Stimulated activated naive B cell treated with anti-CD40 and anti-IgM and Interleukin-4, amounts not matched to agents 10 μg/mL and 1 μg/mL and 100 μg/mL, for 72 hours (primary cell): Measurements from ENCODE around the gene DDX46.
A peak's percentile ranks its signal among the peaks of the same experiment; 100 is the strongest.
"Not testable (repeated sequence)": the region's sequence is repeated elsewhere in the genome, so short reads cannot be mapped to it uniquely, and the experiment has no call there.

Experiments
- ATAC-seq, 2 donors: fragments of 150-1000 bp; cut with Tn5 transposase; replicated peaks; 2 replicates each; pipeline ENCODE4 v1.10.0; 2021; ENCODE audit warnings: moderate library complexity in 1 of 2
- DNase-seq: peaks from one replicate; pipeline ENCODE4 v3.0.0; 2021
- H3K27ac Mint-ChIP-seq: one replicate; pipeline ENCODE4 v1.8.0; 2022; ENCODE audit warnings: mild to moderate bottlenecking, mixed read lengths
- H3K27me3 Mint-ChIP-seq, 2 donors: one replicate each; pipeline ENCODE4 v1.8.0; 2022; ENCODE audit warnings: mixed read lengths in 2 of 2
- H3K36me3 Mint-ChIP-seq, 2 donors: one replicate each; pipeline ENCODE4 v1.8.0; 2022; ENCODE audit warnings: mixed read lengths in 2 of 2, mild to moderate bottlenecking in 1 of 2
- H3K4me1 Mint-ChIP-seq, 2 donors: one replicate each; pipeline ENCODE4 v1.8.0; 2022; ENCODE audit warnings: mixed read lengths in 2 of 2, mild to moderate bottlenecking in 1 of 2
- H3K4me3 Mint-ChIP-seq, 2 donors: one replicate each; pipeline ENCODE4 v1.8.0; 2022; ENCODE audit warnings: mild to moderate bottlenecking in 2 of 2, mixed read lengths in 2 of 2, moderate library complexity in 1 of 2
- H3K9me3 Mint-ChIP-seq, 2 donors: one replicate each; pipeline ENCODE4 v1.8.0; 2022; ENCODE audit warnings: mixed read lengths in 2 of 2, mild to moderate bottlenecking in 1 of 2

The DDX46 gene

DNA sequence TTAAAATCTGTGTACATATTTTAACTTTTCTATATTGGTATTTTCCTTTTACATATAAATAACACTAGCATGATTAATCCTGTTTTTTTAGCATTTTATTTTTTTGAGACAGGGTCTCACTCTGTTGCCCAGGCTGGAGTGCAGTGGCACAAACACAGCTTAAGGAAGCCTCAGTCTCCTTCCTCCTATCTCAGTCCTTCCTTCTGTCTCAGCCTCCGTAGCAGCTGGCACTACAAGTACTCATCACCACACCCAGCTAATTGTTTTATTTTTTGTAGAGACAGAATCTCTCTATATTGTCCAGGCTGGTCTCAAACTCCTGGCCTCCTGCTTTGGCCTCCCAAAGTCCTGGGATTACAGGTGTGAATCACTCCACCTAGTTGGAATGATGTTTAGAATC, 85.7 kb downstream of the DDX46 start:
- Mint-ChIP-seq H3K36me3 (peaks cover 20 to 25% of the 10 kb centered on the region in 2 donors), H3K9me3 (no peaks in the 10 kb centered on the region), H3K4me1 (peaks cover 12 to 35% of the 10 kb centered on the region in 2 donors), H3K27me3 (no peaks in the 10 kb centered on the region), H3K4me3 (no peak overlapping the region), H3K27ac (no peak overlapping the region)
- ATAC-seq, result no peak
- no peak for DNase-seq

DNA sequence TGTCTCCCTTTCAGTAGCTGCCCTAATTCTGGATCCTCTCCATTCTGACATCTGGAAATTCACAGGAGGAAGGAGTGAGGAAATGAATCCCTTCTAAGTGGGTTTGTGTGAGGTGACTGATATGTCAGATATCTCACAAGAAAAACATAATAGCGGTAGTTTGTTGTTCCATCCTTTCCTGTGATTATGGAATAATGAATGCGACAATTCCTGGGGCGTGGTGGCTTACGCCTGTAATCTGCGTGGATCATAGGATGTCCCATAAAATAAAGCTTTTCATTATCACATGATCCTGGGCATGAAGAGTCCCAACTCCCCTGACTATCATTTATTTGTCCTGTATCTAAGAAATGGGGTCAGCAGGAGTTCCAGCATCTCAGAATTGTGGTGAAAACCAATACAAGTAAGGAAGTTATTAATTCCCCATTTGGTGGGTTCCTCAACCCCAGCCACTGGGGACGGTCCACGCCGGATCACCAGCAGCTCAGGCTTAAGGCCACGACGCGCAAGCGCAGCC, 86.8 kb downstream of the DDX46 start:
- DNase-seq (no peak), ATAC-seq (no peak)
- H3K4me3 Mint-ChIP-seq, result peak overlapping the region; percentile 91 to 95
- no peaks in the 10 kb centered on the region for H3K9me3 Mint-ChIP-seq
- H3K36me3 Mint-ChIP-seq, result peaks cover 11 to 23% of the 10 kb centered on the region in 2 donors
- peaks cover 14 to 35% of the 10 kb centered on the region in 2 donors for H3K4me1 Mint-ChIP-seq
- H3K27me3 Mint-ChIP-seq, result no peaks in the 10 kb centered on the region
- peak overlapping the region; percentile 99 for H3K27ac Mint-ChIP-seq

DNA sequence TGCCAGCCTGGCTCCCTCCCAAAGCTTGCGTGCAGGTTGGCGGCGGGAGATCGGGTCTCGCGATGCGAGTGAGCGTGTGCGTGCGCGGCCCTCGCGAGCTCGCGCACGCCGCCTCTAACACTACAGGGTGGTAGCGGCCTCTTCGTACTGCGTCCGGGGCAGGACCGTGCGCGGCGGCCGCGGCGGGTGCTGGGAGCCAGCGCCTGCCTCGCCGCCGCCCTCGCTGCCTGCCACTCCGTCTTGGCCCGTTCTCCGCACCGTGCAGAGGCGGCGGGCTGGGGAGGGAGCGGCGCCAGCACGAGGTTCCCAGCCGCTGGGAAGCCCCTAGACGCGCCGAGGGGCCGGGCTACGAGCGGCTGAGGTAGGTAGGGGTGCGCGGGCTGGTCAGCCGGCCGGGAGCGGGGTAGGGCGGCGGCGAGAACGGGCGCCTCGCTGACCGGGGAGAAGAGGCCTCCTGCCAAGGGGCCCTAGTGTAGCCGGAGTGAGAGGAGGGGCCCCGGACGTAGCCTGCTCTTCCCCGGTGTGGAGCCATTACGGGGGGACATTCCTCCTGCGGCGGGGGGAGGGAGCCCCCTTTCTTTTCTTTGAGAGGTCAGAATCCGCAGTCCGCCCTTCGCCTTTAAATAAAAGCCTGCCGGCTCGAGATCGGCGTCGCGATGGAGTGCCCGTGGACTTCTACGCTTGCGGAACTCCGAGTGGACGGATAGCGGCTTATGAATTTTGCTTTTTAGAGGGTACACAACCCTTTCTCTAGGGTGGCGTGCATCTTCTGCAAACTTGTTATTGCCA, 87.5 kb downstream of the DDX46 start, which contains the start of gene C5orf24:
C5orf24 (plus strand) TSS at position 117 of the 789 bp plus-strand sequence. CDS start 8,933 bp downstream, outside the sequence.
- H3K9me3 Mint-ChIP-seq, result no peaks in the 10 kb centered on the region

DNA sequence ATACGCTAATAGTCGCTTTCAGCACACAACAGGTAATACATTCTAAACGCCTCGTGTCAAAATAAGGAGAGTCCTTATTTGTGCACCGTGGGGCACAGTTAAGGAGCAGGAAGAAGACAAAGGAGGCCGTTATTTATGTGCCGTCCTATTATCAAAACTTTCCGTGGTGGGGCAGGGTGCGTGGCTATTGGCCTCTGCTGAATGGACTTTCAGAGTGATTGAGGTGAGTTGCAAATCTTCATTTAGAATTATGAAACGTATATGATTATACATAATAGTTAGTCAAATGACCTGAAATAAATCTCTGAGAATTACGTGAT, 88.0 kb downstream of the DDX46 start:
- peaks cover 14 to 35% of the 10 kb centered on the region in 2 donors for H3K4me1 Mint-ChIP-seq
- H3K9me3 Mint-ChIP-seq, result no peaks in the 10 kb centered on the region
- DNase-seq (no peak), ATAC-seq (peak; percentile 3 to 7)
- peak overlapping the region; percentile 91 to 95 for H3K4me3 Mint-ChIP-seq
- peak overlapping the region; percentile 99 for H3K27ac Mint-ChIP-seq
- H3K27me3 Mint-ChIP-seq, result no peaks in the 10 kb centered on the region
- peaks cover 7 to 18% of the 10 kb centered on the region in 2 donors for H3K36me3 Mint-ChIP-seq

More for the DNA sequence above, 87.5 kb downstream of the DDX46 start, which contains the start of gene C5orf24:
- H3K36me3 Mint-ChIP-seq, result peaks cover 7 to 18% of the 10 kb centered on the region in 2 donors
- H3K4me1 Mint-ChIP-seq, result peaks cover 14 to 35% of the 10 kb centered on the region in 2 donors
- DNase-seq (peak; percentile 94), ATAC-seq (peak; percentile 94 to 97)
- no peaks in the 10 kb centered on the region for H3K27me3 Mint-ChIP-seq
- peak within 1 kb of the TSS; percentile 91 to 95 for H3K4me3 Mint-ChIP-seq
- H3K27ac Mint-ChIP-seq, result peak within 1 kb of the TSS; percentile 99

DNA sequence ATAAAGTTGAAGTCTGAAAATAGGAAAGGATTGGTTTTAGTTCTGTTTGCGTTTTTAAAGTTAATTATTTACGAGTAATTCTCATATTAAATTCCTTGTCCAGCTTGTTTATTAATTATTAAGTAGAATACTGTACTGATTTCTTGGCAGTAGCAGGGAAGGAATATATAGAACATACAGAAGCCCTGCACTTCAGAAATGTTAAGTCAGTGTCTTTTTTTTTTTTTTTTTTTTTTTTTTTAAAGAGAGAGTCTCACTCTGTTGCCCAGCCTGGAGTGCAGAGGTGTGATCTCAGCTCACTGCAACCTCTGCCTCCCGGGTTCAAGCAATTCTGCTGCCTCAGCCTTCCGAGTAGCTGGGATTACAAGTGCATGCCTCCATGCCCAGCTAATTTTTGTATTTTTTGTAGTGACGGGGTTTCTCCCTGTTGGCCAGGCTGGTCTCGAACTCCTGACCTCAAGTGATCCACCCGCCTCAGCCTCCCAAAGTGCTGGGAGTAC, 90.9 kb downstream of the DDX46 start:
- H3K36me3 Mint-ChIP-seq, result peaks cover 12 to 20% of the 10 kb centered on the region in 2 donors
- not testable (repeated sequence) for H3K27ac Mint-ChIP-seq, DNase-seq, H3K27me3 Mint-ChIP-seq, ATAC-seq, H3K4me3 Mint-ChIP-seq, H3K9me3 Mint-ChIP-seq
- H3K4me1 Mint-ChIP-seq, result peaks cover 14 to 35% of the 10 kb centered on the region in 2 donors

DNA sequence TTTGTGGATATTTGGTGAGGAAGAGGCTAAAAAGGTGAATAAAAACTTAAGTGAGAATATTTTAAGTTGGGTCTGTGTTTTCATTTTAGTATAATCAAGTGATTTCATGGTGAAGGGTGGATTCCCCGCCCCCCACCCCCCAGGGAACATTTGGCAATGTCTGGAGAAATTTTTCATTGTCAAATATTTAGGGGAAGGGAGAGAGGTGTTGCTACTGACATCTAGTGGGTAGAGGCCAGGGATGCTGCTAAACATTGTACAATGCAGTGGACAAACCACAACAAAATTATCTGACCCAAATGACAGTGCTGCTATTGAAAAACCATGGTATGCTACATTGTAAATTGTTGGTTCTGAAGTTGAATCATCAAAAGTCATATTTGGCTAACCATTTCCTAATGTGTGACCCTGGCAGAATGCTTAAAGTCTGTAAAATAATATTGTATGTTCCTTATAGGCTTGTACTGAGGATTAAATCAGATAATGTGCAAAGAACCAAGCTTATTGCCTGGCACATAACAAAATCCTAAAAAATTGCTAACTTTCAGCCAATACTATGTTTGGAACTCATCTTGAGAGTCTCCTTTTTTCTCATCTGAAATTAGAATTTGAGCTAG, 92.8 kb downstream of the DDX46 start:
- Mint-ChIP-seq H3K9me3 (no peaks in the 10 kb centered on the region), H3K27me3 (no peaks in the 10 kb centered on the region), H3K4me1 (peaks cover 5 to 18% of the 10 kb centered on the region in 2 donors), H3K27ac (no peak overlapping the region), H3K36me3 (peaks cover 13 to 18% of the 10 kb centered on the region in 2 donors), H3K4me3 (no peak overlapping the region)
- DNase-seq (no peak), ATAC-seq (no peak)

DNA sequence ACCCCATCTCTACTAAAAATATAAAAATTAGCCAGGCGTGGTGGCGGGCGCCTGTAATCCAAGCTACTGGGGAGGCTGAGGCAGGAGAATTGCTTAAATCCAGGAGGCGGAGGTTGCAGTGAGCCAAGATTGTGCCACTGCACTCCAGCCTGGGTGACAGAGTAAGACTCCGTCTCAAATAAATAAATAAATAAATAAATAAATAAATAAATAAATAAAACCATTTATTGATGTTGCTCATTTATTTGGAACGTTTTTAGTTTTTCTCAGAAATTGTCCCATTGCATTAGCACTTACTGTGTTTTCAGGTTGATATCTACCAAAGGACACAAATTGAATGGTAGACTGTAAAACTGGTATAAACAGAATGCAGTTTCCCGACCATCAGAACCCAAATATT, 97.9 kb downstream of the DDX46 start:
- not testable (repeated sequence) for ATAC-seq, H3K27ac Mint-ChIP-seq, H3K4me1 Mint-ChIP-seq, H3K4me3 Mint-ChIP-seq, H3K9me3 Mint-ChIP-seq, H3K27me3 Mint-ChIP-seq, DNase-seq
- H3K36me3 Mint-ChIP-seq, result peaks cover 21 to 24% of the 10 kb centered on the region in 2 donors

DNA sequence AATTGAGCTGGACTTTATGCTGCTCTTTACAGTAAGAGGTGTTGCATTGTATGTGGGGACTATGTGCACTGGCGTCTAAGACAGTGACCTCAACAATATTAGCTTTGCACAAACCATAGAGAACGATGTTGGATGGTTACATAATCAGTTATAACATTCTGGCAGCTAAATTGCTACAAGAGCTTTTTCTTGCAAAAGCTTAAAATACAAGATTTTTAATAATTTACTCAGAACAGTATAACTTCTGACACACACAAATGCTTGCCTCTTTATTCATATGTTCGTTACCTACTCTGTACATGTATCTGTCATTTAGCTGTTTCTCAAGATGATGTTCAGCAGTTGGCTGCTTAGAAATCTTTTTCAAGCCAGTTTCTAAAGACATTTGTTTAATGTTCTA, 98.8 kb downstream of the DDX46 start:
- ATAC-seq (no peak), DNase-seq (no peak)
- Mint-ChIP-seq H3K36me3 (peaks cover 21 to 22% of the 10 kb centered on the region in 2 donors), H3K27me3 (no peaks in the 10 kb centered on the region), H3K27ac (no peak overlapping the region), H3K9me3 (no peaks in the 10 kb centered on the region), H3K4me1 (no peaks in the 10 kb centered on the region), H3K4me3 (no peak overlapping the region)

DNA sequence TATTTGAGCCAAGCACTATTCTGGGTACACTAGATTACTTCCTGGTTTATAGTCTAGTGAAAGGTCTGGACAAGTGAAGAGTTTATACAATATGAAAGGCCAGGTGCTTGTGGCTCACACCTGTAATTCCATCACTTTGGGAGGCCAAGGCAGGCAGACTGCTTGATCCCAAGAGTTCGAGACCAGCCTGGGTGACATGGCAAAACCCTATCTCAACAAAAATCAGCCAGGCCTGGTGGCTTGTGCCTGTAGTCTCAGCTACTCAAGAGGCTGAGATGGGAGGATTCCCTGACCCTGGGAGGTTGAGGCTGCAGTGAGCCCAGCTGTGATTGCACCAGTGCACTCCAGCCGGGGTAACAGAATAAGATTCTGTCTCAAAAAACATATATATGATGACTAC, 106.1 kb downstream of the DDX46 start:
- DNase-seq, result no peak
- Mint-ChIP-seq H3K27me3 (no peaks in the 10 kb centered on the region), H3K27ac (no peak overlapping the region), H3K36me3 (peaks cover 8 to 10% of the 10 kb centered on the region in 2 donors), H3K4me3 (no peak overlapping the region), H3K9me3 (no peaks in the 10 kb centered on the region), H3K4me1 (no peaks in the 10 kb centered on the region)
- ATAC-seq, result no peak

DNA sequence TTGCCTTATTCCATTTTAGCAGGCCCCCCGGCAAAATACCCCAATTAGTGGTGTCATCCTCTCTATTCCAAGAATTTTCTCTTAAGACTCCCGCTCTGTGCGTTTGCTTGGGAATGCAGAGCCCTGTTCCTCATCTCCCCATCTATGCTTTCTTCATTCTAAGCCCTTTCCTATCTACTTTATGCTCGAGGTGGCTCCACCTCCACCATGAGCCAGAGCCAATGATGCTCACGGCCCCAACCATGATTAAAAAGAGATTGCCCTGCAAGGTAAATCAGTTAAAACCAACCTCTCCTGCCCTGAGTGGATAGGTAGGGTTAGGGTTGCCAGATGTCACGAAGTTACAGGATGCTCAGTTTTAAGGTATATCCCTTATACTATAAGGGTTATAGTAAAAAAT, 114.9 kb downstream of the DDX46 start:
- ATAC-seq, result peak in 1 of 2 donors; percentile 14
- Mint-ChIP-seq H3K27ac (peak overlapping the region; percentile 43), H3K9me3 (no peaks in the 10 kb centered on the region), H3K27me3 (no peaks in the 10 kb centered on the region), H3K4me3 (peak overlapping the region; percentile 99 to 100), H3K36me3 (peaks cover 6 to 17% of the 10 kb centered on the region in 2 donors), H3K4me1 (peaks cover 25 to 43% of the 10 kb centered on the region in 2 donors)
- no peak for DNase-seq

DNA sequence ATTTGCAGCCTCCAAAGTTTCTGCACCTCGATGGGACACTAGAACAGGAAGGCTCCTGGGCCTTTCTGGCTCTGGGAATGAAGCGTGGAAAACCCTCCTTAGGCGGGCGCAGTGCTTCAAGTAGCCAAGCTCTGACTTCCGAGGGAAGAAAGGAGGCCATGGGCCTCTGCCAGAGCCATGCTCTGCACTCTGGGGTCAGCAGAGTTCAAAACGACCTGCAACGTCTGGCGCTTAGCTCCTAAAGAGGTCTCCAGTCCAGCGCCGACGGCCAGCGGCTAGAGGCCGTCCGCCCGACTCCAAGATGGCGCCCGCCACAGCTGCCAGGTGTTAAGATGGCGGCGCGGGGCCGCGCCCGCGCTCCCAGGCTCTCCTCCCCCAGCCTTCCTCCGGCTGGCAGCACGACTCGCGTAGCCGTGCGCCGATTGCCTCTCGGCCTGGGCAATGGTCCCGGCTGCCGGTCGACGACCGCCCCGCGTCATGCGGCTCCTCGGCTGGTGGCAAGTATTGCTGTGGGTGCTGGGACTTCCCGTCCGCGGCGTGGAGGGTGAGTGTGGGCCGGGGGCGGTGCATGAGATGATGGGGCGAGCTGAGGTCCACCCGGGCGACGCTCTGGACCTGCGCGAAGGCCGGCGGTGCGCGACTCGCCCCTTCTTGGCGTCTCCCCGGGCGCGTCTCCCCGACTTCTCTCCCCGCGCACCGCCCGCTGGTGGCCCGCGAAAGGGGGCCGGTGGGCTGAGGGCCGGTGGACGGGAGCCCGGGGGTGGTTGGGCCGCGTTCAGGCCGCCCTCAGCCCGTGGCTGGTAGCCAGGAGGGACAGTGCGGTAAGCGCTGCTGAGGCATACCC, 115.6 kb downstream of the DDX46 start, which contains the start of gene TXNDC15:
TXNDC15 (plus strand) TSS at position 385 of the 844 bp plus-strand sequence; CDS start at position 442, 57 bp downstream.
- Mint-ChIP-seq H3K4me3 (peak within 1 kb of the TSS; percentile 99 to 100), H3K27me3 (no peaks in the 10 kb centered on the region), H3K27ac (peak within 1 kb of the TSS; percentile 99), H3K4me1 (peaks cover 26 to 46% of the 10 kb centered on the region in 2 donors), H3K9me3 (no peaks in the 10 kb centered on the region), H3K36me3 (peaks cover 6 to 19% of the 10 kb centered on the region in 2 donors)
- ATAC-seq (peak; percentile 88), DNase-seq (peak; percentile 78)

DNA sequence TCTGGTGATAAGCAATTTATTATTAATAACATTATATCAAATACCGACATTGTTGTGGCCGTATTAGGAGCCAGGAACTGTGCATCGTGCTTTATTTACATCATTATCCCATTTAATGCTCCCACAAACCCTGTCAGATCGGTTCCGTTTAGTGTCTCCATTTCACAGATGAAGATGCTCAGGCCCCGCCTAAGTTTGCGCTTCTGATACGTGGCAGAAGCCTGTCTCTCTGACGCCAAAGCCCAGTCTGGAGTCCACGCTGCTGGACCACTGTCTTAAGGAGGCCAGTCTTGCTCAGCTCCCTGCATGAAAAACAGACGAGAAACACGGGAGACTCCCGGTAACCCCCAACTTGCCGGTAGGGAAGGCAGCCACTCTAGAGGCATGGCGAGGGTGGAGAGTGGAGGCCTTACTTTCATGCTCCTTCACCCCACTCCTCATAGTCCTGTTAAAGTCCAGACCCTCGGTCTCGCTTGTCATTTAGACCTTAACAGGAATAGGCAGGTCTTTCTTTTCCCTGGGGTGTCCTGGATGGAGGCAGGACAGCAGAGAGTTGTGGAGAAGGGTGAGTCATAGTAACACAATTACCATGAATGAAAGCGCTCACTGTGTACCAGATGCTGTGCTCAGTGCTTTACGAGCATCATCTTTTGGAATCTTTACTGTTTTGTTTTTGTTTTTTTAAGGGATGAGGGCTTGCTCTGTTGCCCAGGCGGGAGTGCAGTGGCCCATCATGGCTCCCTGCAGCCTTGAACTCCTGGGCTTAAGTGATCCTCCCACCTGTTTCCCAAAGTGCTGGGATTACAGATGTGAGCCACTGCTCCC, 116.5 kb downstream of the DDX46 start:
- Mint-ChIP-seq H3K9me3 (no peaks in the 10 kb centered on the region), H3K4me1 (peaks cover 32 to 54% of the 10 kb centered on the region in 2 donors), H3K36me3 (peaks cover 9 to 27% of the 10 kb centered on the region in 2 donors), H3K27me3 (no peaks in the 10 kb centered on the region), H3K4me3 (peak overlapping the region; percentile 99 to 100), H3K27ac (peak overlapping the region; percentile 99)
- DNase-seq (peak; percentile 44), ATAC-seq (peak; percentile 55 to 62)

DNA sequence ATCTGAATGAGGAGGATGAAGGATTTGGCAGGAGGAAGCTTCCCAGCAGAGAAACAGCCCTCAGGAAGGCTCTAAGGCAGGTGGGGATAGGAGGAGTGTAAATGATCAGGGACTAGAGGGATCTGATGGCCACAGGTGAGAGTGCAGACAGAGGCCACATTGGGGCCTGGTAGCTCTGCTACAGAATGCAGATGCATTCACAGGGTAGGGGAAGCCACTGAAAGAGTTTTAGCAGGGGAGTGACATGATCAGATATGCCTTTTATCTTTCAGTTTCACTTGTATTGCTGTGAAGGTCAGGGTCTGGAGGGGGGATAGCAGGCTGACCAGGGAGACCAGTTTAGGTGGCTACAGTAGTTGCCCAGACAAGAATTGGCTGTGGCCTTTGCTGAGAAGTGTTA, 118.6 kb downstream of the DDX46 start:
- Mint-ChIP-seq H3K4me1 (peaks cover 37 to 57% of the 10 kb centered on the region in 2 donors), H3K9me3 (no peaks in the 10 kb centered on the region), H3K27ac (peak overlapping the region; percentile 56), H3K27me3 (no peaks in the 10 kb centered on the region), H3K36me3 (peaks cover 14 to 33% of the 10 kb centered on the region in 2 donors), H3K4me3 (peak overlapping the region; percentile 7 to 11)
- DNase-seq (no peak), ATAC-seq (no peak)
